ENCODE measurements around the gene ZEB2. TPM values are rescaled to one million over a fixed set of nuclear protein-coding genes. Genes with fewer than 3 reads are reported as not detected.

ZEB2 gene
- total RNA-seq, 1 donor from 2014 or later: 121 TPM

GRCh38 chr2:144504218-144504641 is 15.7 kb downstream of the ZEB2 start:
- no peak for TF ChIP-seq CTCF (IDR thresholded peaks at IDR 0.05; ENCODE audit: partially characterized antibody, unreplicated experiment)
- Mint-ChIP-seq H3K4me3 (ENCODE audit: unreplicated experiment) (peak overlapping the region; percentile 67), H3K36me3 (ENCODE audit: unreplicated experiment) (no peaks in the 10 kb centered on the region), H3K9me3 (ENCODE audit: unreplicated experiment) (peaks cover 1% of the 10 kb centered on the region), H3K27me3 (ENCODE audit: unreplicated experiment) (no peaks in the 10 kb centered on the region), H3K4me1 (ENCODE audit: low read depth, unreplicated experiment) (peaks cover 84% of the 10 kb centered on the region), H3K27ac (ENCODE audit: unreplicated experiment) (peak overlapping the region; percentile 7)
- no peak for DNase-seq

GRCh38 chr2:144503242-144503641 is 16.7 kb downstream of the ZEB2 start:
- TF ChIP-seq CTCF (IDR thresholded peaks at IDR 0.05; ENCODE audit: partially characterized antibody, unreplicated experiment): no peak
- H3K27ac Mint-ChIP-seq (ENCODE audit: unreplicated experiment): no peak overlapping the region
- H3K9me3 Mint-ChIP-seq (ENCODE audit: unreplicated experiment): peaks cover 1% of the 10 kb centered on the region
- no peaks in the 10 kb centered on the region for H3K27me3 Mint-ChIP-seq (ENCODE audit: unreplicated experiment)
- H3K36me3 Mint-ChIP-seq (ENCODE audit: unreplicated experiment): no peaks in the 10 kb centered on the region
- peaks cover 82% of the 10 kb centered on the region for H3K4me1 Mint-ChIP-seq (ENCODE audit: low read depth, unreplicated experiment)
- DNase-seq: no peak
- H3K4me3 Mint-ChIP-seq (ENCODE audit: unreplicated experiment): peak overlapping the region; percentile 45

- Mint-ChIP-seq H3K9me3 (ENCODE audit: unreplicated experiment) (peaks cover 1% of the 10 kb centered on the region), H3K4me1 (ENCODE audit: low read depth, unreplicated experiment) (peaks cover 75% of the 10 kb centered on the region), H3K4me3 (ENCODE audit: unreplicated experiment) (no peak overlapping the region), H3K27ac (ENCODE audit: unreplicated experiment) (no peak overlapping the region), H3K27me3 (ENCODE audit: unreplicated experiment) (no peaks in the 10 kb centered on the region), H3K36me3 (ENCODE audit: unreplicated experiment) (no peaks in the 10 kb centered on the region)
- TF ChIP-seq CTCF (IDR thresholded peaks at IDR 0.05; ENCODE audit: partially characterized antibody, unreplicated experiment): no peak
- DNase-seq: no peak
Observed at GRCh38 chr2:144502369-144502768, 17.6 kb downstream of the ZEB2 start.

GRCh38 chr2:144501627-144502026 is 18.3 kb downstream of the ZEB2 start:
- no peak overlapping the region for H3K27ac Mint-ChIP-seq (ENCODE audit: unreplicated experiment)
- H3K4me1 Mint-ChIP-seq (ENCODE audit: low read depth, unreplicated experiment): peaks cover 75% of the 10 kb centered on the region

GRCh38 chr2:144501118-144501517 is 18.8 kb downstream of the ZEB2 start:
- TF ChIP-seq CTCF (IDR thresholded peaks at IDR 0.05; ENCODE audit: partially characterized antibody, unreplicated experiment): no peak
- H3K27me3 Mint-ChIP-seq (ENCODE audit: unreplicated experiment): peaks cover 3% of the 10 kb centered on the region
- no peaks in the 10 kb centered on the region for H3K36me3 Mint-ChIP-seq (ENCODE audit: unreplicated experiment)
- no peak for DNase-seq
- peaks cover 76% of the 10 kb centered on the region for H3K4me1 Mint-ChIP-seq (ENCODE audit: low read depth, unreplicated experiment)
- H3K4me3 Mint-ChIP-seq (ENCODE audit: unreplicated experiment): no peak overlapping the region
- H3K27ac Mint-ChIP-seq (ENCODE audit: unreplicated experiment): peak overlapping the region; percentile 24
- peaks cover 3% of the 10 kb centered on the region for H3K9me3 Mint-ChIP-seq (ENCODE audit: unreplicated experiment)

More at GRCh38 chr2:144501627-144502026, 18.3 kb downstream of the ZEB2 start:
- H3K27me3 Mint-ChIP-seq (ENCODE audit: unreplicated experiment): peaks cover 3% of the 10 kb centered on the region
- no peak for DNase-seq
- no peak overlapping the region for H3K4me3 Mint-ChIP-seq (ENCODE audit: unreplicated experiment)
- no peak for TF ChIP-seq CTCF (IDR thresholded peaks at IDR 0.05; ENCODE audit: partially characterized antibody, unreplicated experiment)
- H3K9me3 Mint-ChIP-seq (ENCODE audit: unreplicated experiment): peaks cover 3% of the 10 kb centered on the region
- no peaks in the 10 kb centered on the region for H3K36me3 Mint-ChIP-seq (ENCODE audit: unreplicated experiment)
